Dedifferentiated amniotic fluid mesenchymal stem cell (primary cell): ENCODE measurements around the gene DDX24.

Source experiments
- DNase-seq: peaks from one replicate; pipeline ENCODE4 v3.0.0-alpha.2; 2016; ENCODE audit errors: extremely low spot score

Gene DDX24

DNA sequence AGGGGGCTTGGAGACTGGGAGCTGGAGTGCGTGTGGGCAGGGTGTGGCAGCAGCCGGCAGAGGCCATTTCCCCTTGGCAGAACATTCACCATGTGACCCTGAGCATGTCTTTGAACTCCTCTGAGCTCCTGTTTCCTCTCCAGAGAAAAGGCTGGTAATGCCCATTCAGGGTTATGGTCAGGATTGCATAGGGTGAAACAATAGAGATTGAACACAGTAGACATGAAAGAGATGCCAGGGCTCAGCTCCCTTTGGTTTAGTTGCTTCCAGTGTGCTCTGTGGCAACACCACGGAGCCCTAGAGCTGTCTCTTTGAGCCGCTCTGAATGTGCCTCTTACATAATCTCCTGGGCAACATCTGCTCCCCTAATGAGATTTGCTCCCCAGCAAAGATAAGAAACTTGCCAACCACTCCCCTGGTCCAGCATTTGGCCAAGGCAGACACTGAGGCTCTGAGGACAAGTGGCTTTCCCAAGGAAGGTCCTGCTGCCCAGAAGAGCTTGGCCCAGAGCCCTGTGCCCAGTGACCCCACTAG, 34.1 kb upstream of the DDX24 start:
- no peak for DNase-seq

DNA sequence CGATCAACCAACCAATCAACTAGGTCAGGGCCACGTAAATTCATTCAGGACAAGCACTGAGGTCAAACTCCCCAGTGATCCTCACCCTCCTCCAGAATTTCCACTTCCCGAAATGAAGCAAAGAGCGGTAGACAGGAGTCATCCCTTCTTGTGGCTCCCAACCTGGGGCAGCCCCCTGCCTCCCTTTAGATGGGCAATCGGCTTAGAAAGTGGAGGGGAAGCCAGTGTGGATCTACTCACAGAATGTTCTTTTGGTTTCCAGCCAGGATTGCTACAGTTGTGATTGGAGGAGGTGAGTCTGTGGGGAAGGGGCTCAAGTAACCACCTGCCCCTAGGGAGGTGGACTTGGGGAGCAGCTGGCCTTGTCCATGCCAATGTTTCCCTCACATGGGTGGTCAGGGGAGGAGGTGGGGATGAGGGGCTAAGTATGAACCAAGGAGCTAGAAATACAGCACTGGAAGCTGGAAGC, 33.6 kb upstream of the DDX24 start:
- DNase-seq, result no peak

DNA sequence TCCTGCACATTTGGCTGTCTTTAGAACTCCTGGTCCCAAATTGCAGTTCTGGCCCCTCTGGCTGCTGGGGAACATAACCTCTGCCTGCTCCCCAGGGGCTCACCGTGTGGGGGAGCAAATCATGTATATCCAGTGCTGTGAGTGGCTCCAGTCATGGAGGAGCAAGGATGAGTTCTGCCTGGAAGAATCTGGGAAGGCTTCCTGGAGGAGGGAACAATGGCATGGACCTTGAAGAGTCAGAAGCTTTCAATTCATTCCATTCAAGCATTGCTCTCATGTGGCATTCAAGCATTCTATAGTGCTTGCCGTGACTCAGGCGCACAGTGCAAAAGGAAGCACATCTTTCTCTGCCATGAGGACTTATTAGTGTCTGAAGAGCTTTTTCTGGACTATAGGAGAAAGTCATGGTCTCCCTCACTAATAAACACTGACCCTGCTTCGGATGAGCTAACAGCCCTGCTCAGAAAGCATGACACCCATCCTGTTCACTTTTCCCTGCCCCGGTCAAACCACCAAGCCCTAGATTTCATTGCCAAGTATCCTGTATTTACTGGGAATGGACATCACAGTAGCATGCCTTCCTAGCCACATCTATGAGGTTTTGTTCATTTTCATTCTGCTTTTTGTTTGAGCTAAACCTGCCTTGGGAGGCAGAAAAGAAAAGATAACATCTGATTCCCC, 33.0 kb upstream of the DDX24 start:
- no peak for DNase-seq

DNA sequence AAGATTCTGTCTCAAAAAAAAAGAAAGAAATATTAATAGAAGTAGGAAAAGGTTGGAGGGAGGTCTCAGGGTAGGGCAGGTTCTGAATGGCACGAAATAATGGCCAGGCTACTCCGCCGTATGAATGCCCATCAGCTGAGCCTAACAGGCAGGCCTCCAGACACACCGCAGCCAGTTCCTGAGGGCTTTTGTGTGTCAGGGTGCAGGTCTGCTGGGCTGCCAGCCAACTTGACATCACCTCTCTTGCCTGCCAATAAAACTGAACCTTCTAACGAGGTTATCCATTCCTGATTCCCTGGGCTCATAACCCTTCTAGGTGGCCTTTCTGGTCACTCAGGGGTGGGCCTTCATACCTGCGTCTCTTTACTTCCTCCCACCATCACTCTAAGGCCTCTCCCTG, 32.5 kb upstream of the DDX24 start:
- DNase-seq, result no peak

DNA sequence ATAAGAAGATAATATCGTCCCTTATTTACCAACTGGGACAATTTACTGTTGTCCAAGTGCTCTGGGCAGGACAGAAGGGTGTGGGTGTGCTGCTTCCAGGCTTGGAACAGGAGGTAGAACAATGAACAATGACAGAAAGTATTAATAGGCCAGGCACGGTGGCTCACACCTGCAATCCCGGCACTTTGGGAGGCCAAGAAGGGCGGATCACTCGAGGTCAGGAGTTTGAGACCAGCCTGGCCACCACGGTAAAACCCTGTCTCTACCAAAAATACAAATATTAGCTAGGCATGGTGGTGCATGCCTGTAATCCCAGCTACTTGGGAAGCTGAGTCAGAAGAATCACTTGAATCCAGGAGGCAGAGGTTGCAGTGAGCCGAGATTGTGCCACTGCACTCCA, 32.1 kb upstream of the DDX24 start:
- no peak for DNase-seq

DNA sequence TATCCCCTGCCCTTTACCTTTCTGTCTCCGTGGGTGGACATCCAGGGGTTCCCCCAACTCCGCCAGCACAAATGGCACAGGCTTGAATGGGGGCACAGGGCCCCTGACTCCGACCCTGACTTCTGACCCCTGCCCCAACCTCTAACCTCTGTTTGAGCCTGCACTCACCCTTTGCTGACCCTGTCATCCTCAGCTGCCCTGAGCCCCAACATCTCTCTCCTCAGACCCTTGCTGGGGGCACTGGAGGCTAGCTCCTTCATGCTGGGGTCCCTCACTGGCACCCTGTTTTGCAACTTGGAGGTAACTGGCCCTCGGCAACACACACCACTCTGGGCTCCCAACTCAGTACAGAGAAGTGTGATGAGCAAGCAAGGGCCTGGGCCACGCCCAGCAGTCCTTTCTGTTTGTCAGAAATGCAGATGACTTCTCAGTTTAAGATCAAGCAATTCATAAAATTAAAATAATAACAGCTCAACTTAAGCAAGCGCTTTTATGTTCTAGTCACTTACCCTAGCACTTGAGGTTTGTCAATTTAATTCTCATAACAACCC, 31.6 kb upstream of the DDX24 start:
- no peak for DNase-seq

DNA sequence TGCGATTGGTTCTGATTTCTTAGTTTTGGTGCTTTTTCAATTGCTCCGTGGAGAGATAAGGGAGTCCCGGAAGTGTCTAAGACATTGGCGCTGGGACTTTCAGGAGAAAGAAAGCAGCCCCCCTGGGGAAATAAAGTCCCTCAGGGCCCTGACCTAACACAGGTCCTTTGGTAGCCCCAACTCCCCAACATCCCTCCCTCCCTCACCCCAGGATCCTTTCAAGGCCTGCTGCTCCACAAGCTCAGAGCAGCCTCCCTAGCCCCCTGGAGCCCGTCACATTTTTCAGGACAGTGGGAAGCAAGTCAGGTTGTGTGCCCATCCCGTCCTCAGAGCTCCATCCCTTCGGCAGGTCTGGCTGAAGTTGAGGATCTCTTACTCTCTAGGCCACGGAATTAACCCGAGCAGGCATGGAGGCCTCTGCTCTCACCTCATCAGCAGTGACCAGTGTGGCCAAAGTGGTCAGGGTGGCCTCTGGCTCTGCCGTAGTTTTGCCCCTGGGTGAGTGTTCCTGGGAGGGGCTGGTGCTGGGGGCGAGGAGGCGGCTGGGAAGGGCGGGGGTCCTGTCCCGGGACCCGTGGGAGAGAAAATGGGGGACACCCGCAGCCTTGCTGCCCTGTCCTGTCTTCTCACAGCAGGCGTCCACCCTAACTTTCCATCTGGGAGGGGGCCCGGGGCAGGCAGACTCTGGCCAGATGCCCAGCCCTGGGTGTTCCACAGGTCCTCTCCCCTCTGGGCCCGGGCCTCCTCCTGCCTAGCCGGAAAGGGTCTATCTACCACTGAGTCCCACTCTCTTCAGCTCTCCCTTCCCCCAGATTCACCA, 30.5 kb upstream of the DDX24 start:
- no peak for DNase-seq

DNA sequence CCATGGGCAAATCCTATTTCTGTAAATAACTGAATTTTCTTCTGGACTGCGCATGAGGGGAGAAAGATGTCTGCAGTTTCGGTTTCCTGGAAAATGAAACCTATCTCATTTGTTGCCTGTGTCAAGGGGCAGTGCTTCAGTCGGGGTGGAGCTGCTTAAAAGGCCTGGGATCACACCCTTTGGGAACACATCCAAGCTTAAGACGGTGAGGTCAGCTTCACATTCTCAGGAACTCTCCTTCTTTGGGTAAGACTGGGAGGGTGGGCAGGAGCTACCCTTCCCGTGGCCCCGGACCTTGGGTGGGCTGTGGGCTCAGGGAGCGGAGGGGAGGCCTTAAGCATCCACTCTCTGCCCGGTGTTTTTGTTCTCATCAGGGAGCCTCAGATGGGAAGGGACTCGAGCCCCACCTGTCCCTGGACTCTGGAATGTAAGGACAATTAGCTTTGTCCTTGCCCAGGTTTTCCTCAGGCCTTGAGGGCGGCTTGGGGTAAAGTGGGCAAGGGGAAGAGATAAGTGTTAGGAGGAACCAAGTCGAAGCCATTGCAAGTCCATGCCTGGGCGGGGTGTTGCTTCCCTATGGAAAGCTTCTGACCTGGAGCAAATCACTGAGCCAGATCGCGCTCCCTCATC, 29.7 kb upstream of the DDX24 start, which contains the start of gene IFI27:
Gene IFI27 (plus strand): TSS at position 185 of the 630 bp plus-strand sequence.
- DNase-seq, result no peak

DNA sequence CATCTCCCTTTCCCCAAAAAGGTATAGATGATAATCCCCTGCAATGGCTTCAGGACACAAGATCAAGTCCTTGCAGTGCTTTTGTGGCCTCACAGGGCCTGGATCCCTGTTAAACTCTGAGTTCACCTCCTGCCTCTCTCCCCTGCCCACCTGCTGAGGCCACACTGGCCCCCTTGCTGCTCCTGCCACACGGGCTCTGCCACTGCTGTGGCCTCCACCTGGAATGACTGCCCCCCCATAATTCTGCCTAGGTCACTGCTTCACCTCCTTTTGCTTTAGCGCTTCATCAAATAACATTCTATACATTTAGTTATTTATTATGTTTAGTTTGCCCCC, 28.9 kb upstream of the DDX24 start:
- DNase-seq, result no peak

DNA sequence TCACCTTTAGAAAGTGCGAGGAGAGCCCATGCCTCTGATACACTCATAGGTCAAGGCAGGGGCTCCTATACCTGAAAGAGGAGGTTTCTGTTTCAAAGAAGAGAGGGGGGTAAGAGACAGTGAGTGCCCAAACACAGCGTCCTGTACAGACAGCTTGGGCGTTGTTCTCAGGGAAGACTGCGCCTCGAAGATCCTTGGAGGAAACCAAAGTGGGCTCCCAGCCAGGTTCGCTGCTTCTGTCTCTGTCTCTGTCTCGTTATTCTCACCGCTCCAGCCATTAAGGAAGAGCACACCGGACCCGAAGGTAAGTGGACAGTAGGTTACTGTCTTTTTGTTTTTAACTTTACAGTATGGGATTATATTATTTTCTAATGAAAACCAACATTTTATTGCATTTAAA, 23.7 kb upstream of the DDX24 start:
- DNase-seq, result no peak

DNA sequence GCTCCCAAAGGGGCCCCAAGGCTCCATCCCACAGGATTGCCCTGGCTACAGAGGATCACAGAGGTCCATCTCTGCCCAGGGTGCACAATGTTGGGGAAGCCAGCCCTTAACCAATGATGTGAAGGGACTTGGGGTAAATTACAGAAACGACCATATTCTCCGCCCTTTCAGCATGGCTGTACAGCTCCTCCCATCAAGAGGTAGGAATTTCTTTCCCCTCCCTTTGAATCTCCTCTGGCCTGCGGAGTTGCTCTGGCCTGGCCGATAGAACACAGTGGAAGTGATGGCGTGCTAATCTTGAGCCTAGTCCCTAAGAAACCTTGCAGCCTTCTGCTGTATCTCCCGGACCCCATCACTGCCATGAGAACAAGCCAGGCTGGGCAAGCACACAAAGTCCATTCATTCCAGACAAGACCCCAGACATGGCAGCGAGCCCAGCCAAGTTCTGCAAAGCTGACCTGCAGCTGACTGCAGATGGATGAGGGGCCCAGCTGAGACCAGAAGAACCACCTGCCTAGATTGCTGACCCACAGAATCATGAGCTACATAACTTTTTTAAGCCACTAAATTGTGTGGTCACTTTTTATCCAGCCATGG, 22.6 kb upstream of the DDX24 start:
- DNase-seq, result no peak

DNA sequence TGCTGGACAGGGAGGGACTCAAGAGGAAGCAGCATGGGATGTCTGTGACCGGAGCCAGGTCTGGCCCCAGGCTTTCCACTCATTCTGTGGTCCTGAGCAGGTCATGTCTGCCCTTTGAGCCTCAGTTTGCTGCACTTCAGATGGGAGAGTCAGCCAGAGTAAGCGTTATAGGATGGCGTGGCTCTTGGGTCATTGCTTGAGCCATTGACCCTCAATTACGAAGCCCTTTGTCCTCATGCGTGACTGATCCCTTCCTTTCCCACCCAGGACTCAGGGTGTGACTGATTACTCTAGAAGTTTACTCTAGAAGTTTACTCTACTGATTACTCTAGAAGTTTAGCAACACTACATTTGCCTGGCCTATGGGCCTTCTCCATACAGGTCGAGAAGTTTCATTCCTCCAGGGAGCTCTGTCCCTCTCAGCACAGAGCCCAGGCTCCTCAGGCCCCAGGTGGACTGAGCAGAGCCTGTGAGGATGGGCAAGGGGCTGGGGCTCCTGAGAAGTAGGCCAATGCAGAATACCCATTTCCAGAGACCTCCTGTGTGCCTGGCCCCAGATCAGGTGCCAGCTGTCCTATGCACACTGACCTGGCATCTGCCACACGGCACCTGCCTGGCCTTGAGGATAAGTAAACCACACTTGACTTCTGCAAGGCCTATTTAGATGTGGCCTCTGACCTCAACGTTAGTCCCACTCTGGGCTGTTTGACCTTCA, 21.9 kb upstream of the DDX24 start:
- DNase-seq, result no peak

DNA sequence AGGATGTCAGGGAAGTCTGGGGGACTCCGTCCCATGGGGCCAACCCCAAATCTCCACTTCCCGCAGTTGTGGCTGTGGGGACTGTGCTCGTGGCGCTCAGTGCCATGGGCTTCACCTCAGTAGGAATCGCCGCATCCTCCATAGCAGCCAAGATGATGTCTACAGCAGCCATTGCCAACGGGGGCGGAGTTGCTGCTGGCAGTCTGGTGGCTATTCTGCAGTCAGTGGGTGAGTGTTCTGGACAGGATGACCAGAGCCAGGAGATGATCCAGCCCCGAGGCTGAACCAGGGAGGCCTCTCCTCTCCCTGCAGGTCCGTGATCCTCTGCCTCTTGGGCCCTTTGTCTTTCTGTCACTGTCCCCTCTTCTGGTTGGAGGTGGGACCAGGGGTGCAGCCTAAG, 20.7 kb upstream of the DDX24 start:
- no peak for DNase-seq

DNA sequence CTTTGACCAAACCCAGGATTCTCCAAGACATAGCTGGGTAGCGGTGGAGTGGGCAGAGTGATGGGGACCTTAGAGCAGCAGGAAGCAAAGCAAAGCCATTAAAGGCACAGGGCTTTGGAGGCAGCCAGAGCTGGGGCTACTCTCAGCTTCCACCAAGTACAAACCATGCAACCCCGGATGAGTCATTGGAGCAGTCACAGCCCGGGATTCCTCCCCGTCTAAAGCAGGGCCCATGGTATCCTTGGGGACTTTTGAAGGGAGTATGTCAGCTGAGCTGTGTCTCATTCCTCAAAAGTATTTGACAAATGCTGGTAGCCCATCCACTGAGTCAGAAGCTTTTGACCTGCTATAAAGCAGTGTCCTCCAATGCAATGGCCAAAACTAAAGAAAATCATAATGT, 19.8 kb upstream of the DDX24 start:
- peak; percentile 53 for DNase-seq

DNA sequence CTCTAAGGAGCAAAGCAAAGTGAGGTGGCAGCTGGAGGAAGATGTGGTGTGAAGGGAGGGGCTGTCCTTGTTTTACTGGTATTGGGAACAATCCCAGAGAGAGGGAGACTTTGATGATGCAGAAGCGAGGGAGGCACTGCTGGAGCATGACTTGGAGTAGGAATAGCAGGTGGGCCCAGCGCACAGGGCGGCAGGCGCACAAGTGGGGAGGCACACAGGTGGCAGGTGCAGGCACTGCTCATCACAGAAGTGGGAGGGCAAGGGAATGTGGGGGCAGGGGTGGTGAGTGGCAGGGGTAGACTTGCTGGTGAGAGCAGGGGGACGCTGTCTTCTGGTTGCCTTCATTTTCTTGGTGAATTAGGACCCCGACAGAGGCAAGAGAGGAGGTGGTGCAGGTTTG, 18.0 kb upstream of the DDX24 start:
- no peak for DNase-seq

DNA sequence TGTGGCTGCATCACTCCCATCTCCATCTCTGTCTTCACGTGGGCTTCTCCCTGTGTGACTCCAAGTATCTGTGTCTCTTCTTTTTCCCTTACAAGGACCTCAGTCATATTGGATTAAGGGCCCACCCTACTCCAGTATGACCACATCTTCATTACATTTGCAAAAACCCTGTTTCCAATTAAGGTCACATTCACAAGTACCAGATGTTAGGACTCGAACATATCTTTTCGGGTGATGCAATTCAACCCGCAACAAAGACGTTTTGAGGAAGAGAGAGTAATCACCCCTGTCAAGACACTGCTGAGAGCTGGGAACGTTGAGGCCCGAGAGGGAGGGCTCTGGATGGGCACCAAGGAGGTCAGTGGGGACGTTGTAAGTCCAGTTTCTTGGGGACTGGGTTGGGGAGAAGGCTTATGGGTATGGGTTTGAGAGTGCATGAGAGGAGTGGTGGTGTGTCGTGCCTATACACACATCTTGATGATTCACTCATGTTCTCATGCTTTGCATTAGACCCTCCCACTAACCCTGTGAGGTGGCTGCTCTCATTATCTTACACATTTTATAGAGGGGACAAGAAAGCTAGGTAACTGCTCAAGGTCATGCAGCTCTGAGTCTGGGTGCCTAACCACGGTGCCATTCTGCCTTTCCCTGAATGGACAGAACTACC, 17.5 kb upstream of the DDX24 start:
- peak; percentile 45 for DNase-seq

DNA sequence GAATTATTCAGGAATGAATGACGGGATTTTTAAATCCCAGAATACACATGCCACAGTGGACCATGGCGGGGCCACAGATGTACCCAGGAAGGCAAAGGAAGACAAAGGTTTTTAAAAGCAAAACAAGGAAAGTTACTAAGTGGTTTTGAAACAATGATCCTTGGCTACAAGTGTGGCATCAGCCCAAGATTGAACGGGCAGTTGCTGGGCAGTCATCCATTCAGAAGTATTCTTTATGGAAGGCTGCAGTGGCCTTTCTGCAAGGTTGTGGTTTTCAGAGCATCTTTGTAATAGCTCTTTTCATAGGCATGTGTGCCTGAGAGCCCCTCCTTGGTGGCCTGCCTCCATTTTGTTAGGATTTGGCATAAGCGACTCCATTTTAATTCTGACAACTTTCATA, 16.1 kb upstream of the DDX24 start:
- DNase-seq, result no peak

DNA sequence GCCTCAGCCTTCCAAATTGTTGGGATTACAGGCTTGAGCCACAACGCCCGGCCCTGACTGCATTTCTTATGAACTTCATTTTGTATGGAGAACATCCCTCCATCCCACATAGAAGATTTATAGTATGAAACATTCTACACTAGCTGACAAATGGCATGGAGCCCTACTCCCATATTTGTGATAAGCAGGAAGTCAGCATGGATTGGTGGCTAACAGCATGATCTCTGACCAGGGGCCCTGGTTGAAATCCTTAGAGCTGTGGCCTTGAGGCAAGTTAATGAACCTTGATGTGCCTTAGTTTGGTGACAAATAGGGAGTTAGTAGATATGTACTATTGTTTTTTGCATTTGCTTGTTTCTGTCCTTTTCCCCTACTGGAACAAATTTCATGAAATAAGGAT, 12.4 kb upstream of the DDX24 start:
- no peak for DNase-seq

DNA sequence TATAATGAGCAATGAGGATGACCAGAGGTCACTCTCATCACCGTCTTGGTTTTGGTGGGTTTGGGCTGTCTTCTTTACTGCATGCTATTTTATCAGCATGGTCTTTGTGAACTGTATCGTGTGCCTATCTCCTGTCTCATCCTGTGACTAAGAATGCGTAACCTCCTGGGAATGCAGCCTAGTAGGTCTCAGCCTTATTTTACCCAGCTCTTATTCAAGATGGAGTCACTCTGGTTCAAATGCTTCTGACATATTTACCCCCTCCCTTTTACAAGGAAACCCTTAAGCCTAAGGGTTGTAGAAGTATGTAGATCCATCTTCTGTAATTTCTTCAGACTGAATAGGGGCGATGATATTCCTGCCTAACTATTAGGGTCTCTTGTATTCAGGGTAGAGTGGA, 8.5 kb upstream of the DDX24 start:
- no peak for DNase-seq

DNA sequence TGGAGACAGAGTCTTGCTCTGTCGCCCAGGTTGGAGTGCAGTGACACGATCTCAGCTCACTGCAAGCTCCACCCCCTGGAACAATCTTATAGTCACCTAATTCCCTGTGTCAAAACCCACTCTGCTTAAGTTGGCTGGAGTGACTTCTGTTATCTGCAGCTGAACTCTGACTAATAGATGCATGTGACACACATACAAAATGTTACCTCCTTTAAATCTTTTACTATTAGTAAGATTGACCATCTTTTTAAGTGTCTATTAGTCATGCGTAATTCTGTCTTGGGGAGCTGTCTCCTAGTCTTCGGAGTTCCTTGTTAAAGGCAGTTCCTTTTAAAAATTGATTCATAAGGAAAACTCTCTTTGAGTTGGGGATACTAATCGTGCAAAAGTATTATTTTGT, 7.5 kb upstream of the DDX24 start:
- DNase-seq, result no peak

DNA sequence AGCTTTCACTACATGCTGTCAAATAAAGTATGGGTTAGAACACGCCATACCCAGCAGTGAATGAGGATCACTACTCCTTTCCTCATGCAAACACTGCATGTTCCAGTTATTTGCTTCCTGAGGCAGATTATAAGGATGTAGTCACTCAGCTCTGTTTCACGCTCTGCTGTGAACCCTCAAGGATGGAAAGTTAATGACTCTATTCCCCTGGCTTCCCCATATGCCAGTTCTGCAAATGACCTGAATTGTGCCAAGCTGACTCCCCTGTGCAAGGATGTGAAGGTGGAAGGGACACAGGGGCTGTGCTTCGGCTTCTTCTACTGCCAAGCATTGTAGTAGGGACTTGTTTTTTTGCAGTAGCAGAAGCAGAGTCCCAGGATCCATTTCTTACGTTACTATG, 6.9 kb upstream of the DDX24 start:
- DNase-seq, result no peak
